ENCODE results near the gene CLDN5. TPM values are rescaled to one million over a fixed set of nuclear protein-coding genes. Genes with fewer than 3 reads are reported as not detected.
A peak's percentile ranks its signal among the peaks of the same experiment; 100 is the strongest.

CLDN5 gene
- total and polyA plus RNA-seq, 2 of the 8 experiments (the other 6 are each of a cell fraction or from before 2014, with no cell fraction given): 1.2 to 1.6 TPM

DNA sequence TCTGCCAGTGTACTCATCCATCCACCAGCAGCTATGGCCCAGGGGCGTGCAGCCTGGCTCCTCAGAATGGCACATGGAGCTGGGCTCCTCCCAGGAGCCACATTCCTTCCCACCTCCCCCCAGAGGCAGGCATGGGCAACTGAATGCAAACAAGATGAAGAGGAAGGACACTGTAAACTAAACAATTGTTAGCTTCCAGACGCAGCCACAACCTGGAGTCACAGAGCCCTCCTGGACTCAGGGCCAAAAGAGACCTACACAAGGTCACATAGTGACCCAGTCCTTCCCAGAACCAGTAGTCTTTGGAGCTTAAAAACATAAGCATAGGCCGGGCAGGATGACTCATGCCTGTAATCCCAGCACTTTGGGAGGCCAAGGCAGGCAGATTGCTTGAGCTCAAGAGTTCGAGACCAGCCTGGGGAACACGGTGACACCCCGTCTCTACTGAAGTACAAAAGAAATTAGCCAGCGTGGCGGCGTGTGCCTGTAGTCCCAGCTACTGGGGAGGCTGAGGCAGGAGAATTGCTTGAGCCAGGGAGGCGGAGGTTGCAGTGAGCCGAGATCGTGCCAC, 30.7 kb upstream of the CLDN5 start:
- ChIA-PET POLR2A (ENCODE audit: partially characterized antibody) (interaction anchor here (0.7 to 1.6 kb wide), 4 partner anchors 9 to 75 kb away, joined by 3 to 4 read pairs (median 3); partner anchors contain the start of genes CDC45 and CLDN5), CTCF (ENCODE audit: partially characterized antibody) (interaction anchor here (0.6 to 4.0 kb wide), 25 partner anchors 11 to 519 kb away, joined by 3 to 14 read pairs (median 4); partner anchors contain the start of gene CLDN5)
- H3K79me2 ChIP-seq (ENCODE audit: control insufficient read depth in 1 of 2, insufficient read depth in 2 of 2, low read length in 2 of 2): no peaks in the 10 kb centered on the region
- peaks cover 0 to 5% (median 1%) of the 10 kb centered on the region in 4 experiments; a peak in 6 of 7 replicates for H3K4me1 ChIP-seq (replicated peaks in 1 of 4; ENCODE audit: control insufficient read depth in 3 of 4, insufficient read depth in 4 of 4, low read length in 3 of 4)
- no peak overlapping the region for H4K8ac ChIP-seq (ENCODE audit: extremely low read depth, insufficient read depth, low read length)
- H3K9me3 ChIP-seq (ENCODE audit: insufficient read depth in 2 of 2, low read depth in 1 of 2, low read length in 1 of 2): no peaks in the 10 kb centered on the region
- FAIRE-seq (peak; percentile 57), DNase-seq (ENCODE audit: low read depth in 1 of 2, low spot score in 2 of 2) (peak; percentile 41 to 70)
- no peak overlapping the region for H3K9ac ChIP-seq (replicated peaks in 1 of 4; ENCODE audit: extremely low read depth in 1 of 4, low read depth in 3 of 4, low read length in 3 of 4)
- H3K14ac ChIP-seq (ENCODE audit: insufficient read length): no peak overlapping the region
- no peak overlapping the region; the same call in 1 of the 2 replicates for H3K27ac ChIP-seq (ENCODE audit: low read depth, low read length)
- H3K4me3 ChIP-seq (ENCODE audit: extremely low read depth in 1 of 4, insufficient read depth in 2 of 4, low read depth in 3 of 4, low read length in 4 of 4): no peak overlapping the region
- no peaks in the 10 kb centered on the region for H4K20me1 ChIP-seq (replicated peaks in 1 of 2; ENCODE audit: control insufficient read depth in 1 of 2, insufficient read depth in 2 of 2, low read length in 2 of 2)
- H2BK120ac ChIP-seq (replicated peaks; ENCODE audit: low read depth, low read length): peak overlapping the region; percentile 79
- whole genome bisulfite sequencing, 2 experiments (ENCODE audit: extremely low coverage in 1 of 2, insufficient coverage in 1 of 2, insufficient read length in 1 of 2, insufficient replicate concordance in 2 of 2, low coverage in 1 of 2, low lambda C conversion rate in 2 of 2, missing lambda C conversion rate in 1 of 2): 75% methylated on average over 12 of the region's 12 CpGs; no CpG with 5 or more reads in 1 of the 2 experiments
- no peaks in the 10 kb centered on the region for H3K23me2 ChIP-seq (ENCODE audit: low read depth, low read length)
- H3K18ac ChIP-seq (ENCODE audit: extremely low read depth, low read length): peak overlapping the region; percentile 65; the same call in 1 of the 2 replicates
- no peaks in the 10 kb centered on the region for H3K36me3 ChIP-seq (ENCODE audit: control insufficient read depth in 2 of 4, insufficient read depth in 4 of 4, low read length in 3 of 4)
- no peak overlapping the region for H3K56ac ChIP-seq (replicated peaks; ENCODE audit: insufficient read length, low read depth, low read length)
- H4K91ac ChIP-seq (replicated peaks; ENCODE audit: insufficient read length, low read length): peak overlapping the region; percentile 83
- peak overlapping the region; percentile 88 for H2AFZ ChIP-seq (ENCODE audit: low read length)
- H2BK12ac ChIP-seq (ENCODE audit: low read depth, low read length): no peak overlapping the region; the same call in 1 of the 2 replicates
- peak overlapping the region; percentile 41 for H4K5ac ChIP-seq (ENCODE audit: insufficient read length, low read depth, low read length)
- H3K27me3 ChIP-seq (replicated peaks in 1 of 4; ENCODE audit: control insufficient read depth in 3 of 4, extremely low read depth in 1 of 4, insufficient read depth in 3 of 4, low read length in 3 of 4): peaks cover 0 to 2% (median 0%) of the 10 kb centered on the region in 4 experiments; a peak in 1 of 7 replicates
- no peak overlapping the region for H2BK5ac ChIP-seq (ENCODE audit: low read depth, low read length)
- H3K23ac ChIP-seq (ENCODE audit: insufficient read length): no peak overlapping the region
- H2AK5ac ChIP-seq (ENCODE audit: low read depth, low read length): no peak overlapping the region
- 0 out of 2 replicates have a peak overlapping the region, but pooled peaks have one; percentile 77 for H2BK20ac ChIP-seq (ENCODE audit: low read length)
- H3K79me1 ChIP-seq (ENCODE audit: low read depth, low read length): no peaks in the 10 kb centered on the region
- H2BK15ac ChIP-seq (ENCODE audit: low read length): no peak overlapping the region
- no peak overlapping the region; a peak in 2 of 4 replicates for H3K4me2 ChIP-seq (ENCODE audit: insufficient read depth in 1 of 2, low read depth in 2 of 2, low read length in 2 of 2)
- no peak overlapping the region for H3K4ac ChIP-seq (replicated peaks; ENCODE audit: insufficient read length, low read depth, low read length)
- TF ChIP-seq SIN3A (conservative IDR thresholded peaks at IDR 0.05 in 1 of 2, IDR thresholded peaks at IDR 0.05 in 1 of 2; ENCODE audit: low read depth in 1 of 2, low read length in 2 of 2) (no peak), TAF7 (optimal IDR thresholded peaks at IDR 0.05; ENCODE audit: borderline replicate concordance, low read depth, low read length) (no peak), CREB1 (IDR thresholded peaks at IDR 0.05) (no peak), SP4 (IDR thresholded peaks at IDR 0.05; ENCODE audit: low read length) (no peak), SAP30 (IDR thresholded peaks at IDR 0.05; ENCODE audit: insufficient read depth, insufficient replicate concordance, low read length) (no peak), NRF1 (IDR thresholded peaks at IDR 0.05; ENCODE audit: low read depth, low read length) (no peak), SP2 (IDR thresholded peaks at IDR 0.05; ENCODE audit: low read length) (no peak), SUZ12 (IDR thresholded peaks at IDR 0.05; ENCODE audit: low read length) (no peak), KDM4A (IDR thresholded peaks at IDR 0.05; ENCODE audit: low read depth, low read length, severe bottlenecking) (no peak), CBX5 (IDR thresholded peaks at IDR 0.05; ENCODE audit: low read depth, low read length) (no peak), PHF8 (conservative IDR thresholded peaks at IDR 0.05; ENCODE audit: low read depth, low read length) (no peak), CHD2 (IDR thresholded peaks at IDR 0.05; ENCODE audit: low read length) (no peak), TCF12 (IDR thresholded peaks at IDR 0.05; ENCODE audit: low read depth, low read length) (no peak)

Data from H1 (cell line).